T-helper 1 cell treated with Interleukin-12 subunit alpha and Interleukin-12 subunit beta and Interleukin-4 antibody, amounts not matched to agents 30 μg/mL and 1 μg/mL, for 36 hours (primary cell): Measurements from ENCODE around the gene MEPE.

Experiments
- H3K27ac Mint-ChIP-seq: one replicate; pipeline ENCODE4 v1.8.0; 2021; ENCODE audit warnings: mild to moderate bottlenecking, mixed read lengths
- H3K27me3 Mint-ChIP-seq: one replicate; pipeline ENCODE4 v1.8.0; 2021; ENCODE audit warnings: low read depth, mixed read lengths
- H3K36me3 Mint-ChIP-seq: one replicate; pipeline ENCODE4 v1.8.0; 2021; ENCODE audit warnings: low read depth, mixed read lengths
- H3K4me1 Mint-ChIP-seq: one replicate; pipeline ENCODE4 v1.8.0; 2021; ENCODE audit warnings: low read depth, mixed read lengths
- H3K4me3 Mint-ChIP-seq: one replicate; pipeline ENCODE4 v1.8.0; 2021; ENCODE audit warnings: mild to moderate bottlenecking, moderate library complexity, mixed read lengths
- H3K9me3 Mint-ChIP-seq: one replicate; pipeline ENCODE4 v1.8.0; 2021; ENCODE audit warnings: mixed read lengths

MEPE gene

DNA sequence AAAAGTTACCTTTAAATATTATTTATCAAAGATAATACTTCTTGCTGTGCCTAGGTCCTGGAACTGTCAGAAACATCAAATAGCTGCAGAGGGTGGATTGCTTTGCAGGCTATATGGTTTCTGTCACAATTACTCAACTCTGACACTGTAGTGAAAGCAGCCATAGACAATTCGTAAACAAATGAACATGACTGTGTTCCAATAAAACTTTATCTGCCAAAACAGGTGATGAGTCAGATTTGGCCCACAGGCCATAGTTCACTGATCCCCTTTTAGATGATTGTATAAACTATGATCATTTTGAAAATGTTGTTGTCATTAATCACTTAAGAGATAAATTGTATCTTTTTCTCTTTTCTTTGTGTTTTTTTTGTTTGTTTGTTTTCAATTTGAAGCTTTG, 8.4 kb upstream of the MEPE start:
- Mint-ChIP-seq H3K4me3 (no peak overlapping the region), H3K36me3 (no peaks in the 10 kb centered on the region), H3K9me3 (no peaks in the 10 kb centered on the region), H3K27me3 (no peaks in the 10 kb centered on the region), H3K4me1 (no peaks in the 10 kb centered on the region), H3K27ac (no peak overlapping the region)

GRCh38 chr4:87834401-87834800, 1.6 kb downstream of the MEPE start:
- Mint-ChIP-seq H3K4me1 (no peaks in the 10 kb centered on the region), H3K4me3 (no peak overlapping the region), H3K36me3 (no peaks in the 10 kb centered on the region), H3K9me3 (no peaks in the 10 kb centered on the region), H3K27ac (no peak overlapping the region), H3K27me3 (peaks cover 16% of the 10 kb centered on the region)

DNA sequence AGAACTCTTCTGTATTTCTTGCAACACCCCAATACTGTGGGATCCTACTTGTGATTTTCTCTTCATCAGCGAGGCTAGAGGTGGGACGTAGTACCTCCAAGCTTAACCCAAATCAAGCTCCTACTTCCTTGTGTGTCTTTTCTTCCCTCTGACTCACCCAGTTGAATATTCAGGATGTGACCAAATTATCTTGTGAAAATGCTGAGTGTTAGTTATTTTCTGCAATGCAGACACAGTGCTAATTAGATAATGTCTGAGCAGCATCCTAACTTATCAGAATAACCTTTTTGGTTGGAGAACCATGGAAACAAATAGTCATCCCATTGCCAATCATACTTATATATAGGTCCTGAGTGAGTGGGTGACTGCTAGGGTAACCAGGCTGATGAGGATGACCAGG, 2.4 kb downstream of the MEPE start:
- Mint-ChIP-seq H3K4me3 (no peak overlapping the region), H3K4me1 (no peaks in the 10 kb centered on the region), H3K27ac (no peak overlapping the region), H3K9me3 (no peaks in the 10 kb centered on the region), H3K27me3 (peaks cover 11% of the 10 kb centered on the region), H3K36me3 (no peaks in the 10 kb centered on the region)

- H3K27me3 Mint-ChIP-seq = peaks cover 9% of the 10 kb centered on the region
- H3K36me3 Mint-ChIP-seq = no peaks in the 10 kb centered on the region
These were observed 3.0 kb downstream of the MEPE start for GRCh38 chr4:87835743-87836142.

DNA sequence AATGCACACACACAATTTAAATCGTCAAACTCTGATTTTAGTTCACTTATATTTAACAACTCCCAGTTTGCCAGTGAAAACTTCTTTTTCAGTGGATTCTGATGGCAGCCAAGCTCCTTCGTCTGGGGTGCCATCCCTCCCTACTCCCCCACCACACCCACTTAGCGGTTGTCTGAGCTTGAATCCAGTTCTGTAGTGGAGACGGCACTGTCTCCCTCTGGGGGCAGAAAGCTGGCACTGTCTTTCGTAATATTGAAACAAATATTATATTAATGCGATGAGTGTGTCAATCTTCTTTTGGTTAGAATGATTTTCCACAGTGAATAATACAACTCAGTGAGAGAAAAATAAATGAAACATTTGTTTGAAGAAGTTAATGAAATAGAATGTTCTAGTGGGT, 5.4 kb downstream of the MEPE start:
- H3K9me3 Mint-ChIP-seq = no peaks in the 10 kb centered on the region
- H3K4me1 Mint-ChIP-seq = no peaks in the 10 kb centered on the region
- H3K36me3 Mint-ChIP-seq = no peaks in the 10 kb centered on the region
- H3K4me3 Mint-ChIP-seq = no peak overlapping the region
- H3K27me3 Mint-ChIP-seq = peaks cover 9% of the 10 kb centered on the region
- H3K27ac Mint-ChIP-seq = no peak overlapping the region

More at GRCh38 chr4:87835743-87836142, 3.0 kb downstream of the MEPE start:
- Mint-ChIP-seq H3K9me3 (no peaks in the 10 kb centered on the region), H3K27ac (no peak overlapping the region), H3K4me3 (no peak overlapping the region), H3K4me1 (no peaks in the 10 kb centered on the region)

DNA sequence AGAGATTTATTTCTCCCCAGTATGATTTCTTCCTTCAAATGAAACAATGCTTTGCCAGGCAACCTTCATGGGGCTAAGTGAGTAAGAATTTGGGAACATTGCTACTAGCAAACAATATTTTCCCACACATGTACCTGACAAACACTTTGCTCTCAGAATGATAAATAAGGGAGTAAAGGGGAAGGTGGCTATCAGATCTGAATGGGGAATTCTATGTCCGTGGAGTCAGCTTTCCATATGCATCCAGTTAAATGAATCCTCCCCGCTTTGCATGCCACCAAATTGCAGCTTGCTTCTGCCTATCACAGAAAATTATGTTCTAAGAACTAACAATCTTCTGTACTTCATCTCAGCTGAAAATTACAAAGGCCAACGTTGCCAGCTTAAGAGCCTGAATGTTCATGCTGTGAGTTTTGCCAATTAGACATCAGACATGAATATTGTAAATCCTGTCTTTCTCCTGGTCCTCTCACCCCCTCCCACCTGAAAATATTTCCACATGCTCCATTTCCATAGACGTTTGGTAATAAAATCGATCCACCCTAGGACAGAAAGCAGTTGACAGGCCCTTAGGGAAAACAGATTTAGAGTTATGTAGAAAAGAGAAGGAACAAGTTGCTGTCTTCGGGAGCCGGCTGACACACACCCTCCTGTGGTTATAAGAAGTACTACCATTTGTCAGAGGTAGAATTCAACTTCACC, 6.3 kb downstream of the MEPE start:
- no peak overlapping the region for H3K4me3 Mint-ChIP-seq
- no peak overlapping the region for H3K27ac Mint-ChIP-seq
- no peaks in the 10 kb centered on the region for H3K4me1 Mint-ChIP-seq
- no peaks in the 10 kb centered on the region for H3K36me3 Mint-ChIP-seq
- H3K27me3 Mint-ChIP-seq = peaks cover 14% of the 10 kb centered on the region
- no peaks in the 10 kb centered on the region for H3K9me3 Mint-ChIP-seq

DNA sequence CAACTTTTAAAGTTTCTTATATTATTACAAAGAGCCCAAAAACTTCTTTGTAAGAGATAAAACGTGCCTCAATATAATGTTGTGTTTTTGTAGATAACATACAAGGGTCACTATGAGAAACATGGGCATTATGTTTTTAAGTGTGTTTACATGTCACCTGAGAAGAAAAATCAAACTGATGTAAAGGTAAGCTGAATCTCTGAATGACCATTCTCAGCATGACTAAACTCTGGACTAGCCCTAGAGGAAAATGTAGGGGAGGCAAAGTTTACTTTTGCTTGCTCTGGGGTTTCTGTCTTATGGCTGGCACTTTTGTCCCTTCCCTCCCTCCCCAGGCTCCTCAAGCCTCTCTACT, 6.8 kb downstream of the MEPE start:
- no peak overlapping the region for H3K4me3 Mint-ChIP-seq
- no peaks in the 10 kb centered on the region for H3K4me1 Mint-ChIP-seq
- H3K9me3 Mint-ChIP-seq = no peaks in the 10 kb centered on the region
- no peak overlapping the region for H3K27ac Mint-ChIP-seq
- H3K27me3 Mint-ChIP-seq = peaks cover 18% of the 10 kb centered on the region
- no peaks in the 10 kb centered on the region for H3K36me3 Mint-ChIP-seq

GRCh38 chr4:87840149-87840548, 7.4 kb downstream of the MEPE start:
- Mint-ChIP-seq H3K4me1 (no peaks in the 10 kb centered on the region), H3K27ac (no peak overlapping the region), H3K36me3 (no peaks in the 10 kb centered on the region), H3K9me3 (no peaks in the 10 kb centered on the region), H3K27me3 (peaks cover 18% of the 10 kb centered on the region), H3K4me3 (no peak overlapping the region)

GRCh38 chr4:87843936-87844335, 11.2 kb downstream of the MEPE start:
- H3K4me3 Mint-ChIP-seq = no peak overlapping the region
- H3K9me3 Mint-ChIP-seq = no peaks in the 10 kb centered on the region

DNA sequence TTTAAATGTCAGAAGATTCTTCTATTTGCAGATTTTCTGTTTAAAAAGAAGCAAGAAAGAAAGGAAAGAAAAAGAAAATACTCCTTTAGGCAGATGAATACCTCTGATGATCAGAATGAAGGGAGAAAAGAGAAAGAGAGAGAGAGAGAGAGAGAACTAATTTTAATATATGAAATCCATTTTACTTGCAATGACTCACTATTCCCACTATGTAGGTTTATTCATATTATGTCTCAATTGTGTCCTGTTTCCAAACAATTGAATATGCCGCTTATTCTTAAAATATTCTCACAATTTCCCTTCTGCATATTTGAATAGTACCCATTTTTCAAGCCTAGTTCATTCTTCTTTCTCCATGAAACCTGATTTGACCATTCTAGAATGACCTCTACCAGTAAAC, 11.7 kb downstream of the MEPE start:
- peaks cover 30% of the 10 kb centered on the region for H3K27me3 Mint-ChIP-seq
- H3K4me1 Mint-ChIP-seq = peaks cover 6% of the 10 kb centered on the region
- no peak overlapping the region for H3K4me3 Mint-ChIP-seq

More at GRCh38 chr4:87843936-87844335, 11.2 kb downstream of the MEPE start:
- Mint-ChIP-seq H3K27ac (no peak overlapping the region), H3K4me1 (peaks cover 2% of the 10 kb centered on the region), H3K36me3 (no peaks in the 10 kb centered on the region), H3K27me3 (peaks cover 31% of the 10 kb centered on the region)

GRCh38 chr4:87846226-87846625, 13.5 kb downstream of the MEPE start:
- Mint-ChIP-seq H3K4me1 (peaks cover 11% of the 10 kb centered on the region), H3K4me3 (no peak overlapping the region), H3K9me3 (no peaks in the 10 kb centered on the region), H3K27me3 (peaks cover 30% of the 10 kb centered on the region), H3K36me3 (no peaks in the 10 kb centered on the region), H3K27ac (no peak overlapping the region)

More for the DNA sequence above, 11.7 kb downstream of the MEPE start:
- Mint-ChIP-seq H3K27ac (no peak overlapping the region), H3K36me3 (no peaks in the 10 kb centered on the region), H3K9me3 (no peaks in the 10 kb centered on the region)

GRCh38 chr4:87848622-87849351, 16.0 kb downstream of the MEPE start:
- Mint-ChIP-seq H3K27ac (no peak overlapping the region), H3K36me3 (no peaks in the 10 kb centered on the region), H3K9me3 (no peaks in the 10 kb centered on the region), H3K4me3 (no peak overlapping the region), H3K27me3 (peaks cover 33% of the 10 kb centered on the region), H3K4me1 (peaks cover 11% of the 10 kb centered on the region)

DNA sequence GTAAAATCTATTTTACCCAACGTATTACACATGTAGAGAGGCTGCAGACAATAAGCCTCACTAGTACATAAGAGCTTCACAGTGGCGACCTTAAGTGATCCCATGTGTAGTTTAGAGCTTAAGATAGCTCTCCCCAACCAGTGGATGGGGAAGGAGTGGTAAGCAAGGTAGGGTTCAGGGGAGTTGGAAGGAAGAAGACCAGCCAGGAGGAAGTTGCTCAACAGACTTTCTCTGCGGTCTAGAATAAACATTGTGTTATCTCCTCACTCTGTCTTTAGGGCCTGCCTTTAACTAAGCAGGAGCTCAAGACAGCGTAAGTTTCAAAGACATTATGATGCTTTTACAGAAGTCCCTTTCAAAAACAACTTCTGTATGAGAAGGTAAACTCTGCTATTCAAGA, 16.8 kb downstream of the MEPE start:
- Mint-ChIP-seq H3K4me3 (no peak overlapping the region), H3K27me3 (peaks cover 28% of the 10 kb centered on the region), H3K27ac (no peak overlapping the region), H3K9me3 (no peaks in the 10 kb centered on the region), H3K4me1 (peaks cover 11% of the 10 kb centered on the region), H3K36me3 (no peaks in the 10 kb centered on the region)

DNA sequence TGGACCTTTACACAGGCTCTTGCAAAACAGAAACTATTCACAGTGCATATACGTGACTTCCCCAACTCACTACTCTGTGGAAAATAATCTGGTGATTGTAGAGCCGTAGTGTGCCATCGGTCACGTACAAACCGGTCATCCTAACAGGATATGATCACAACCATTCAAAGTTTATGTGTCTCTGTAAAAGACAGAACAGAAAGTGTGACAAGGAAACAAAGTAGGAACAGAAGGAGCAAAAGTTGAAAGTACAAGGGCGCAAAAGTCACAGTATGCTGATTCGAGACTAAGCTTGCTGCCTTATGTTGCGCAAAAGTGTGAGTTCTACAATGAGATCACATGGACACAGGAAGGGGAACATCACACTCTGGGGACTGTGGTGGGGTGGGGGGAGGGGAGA, 18.6 kb downstream of the MEPE start:
- no peaks in the 10 kb centered on the region for H3K36me3 Mint-ChIP-seq
- H3K27ac Mint-ChIP-seq = no peak overlapping the region
- no peak overlapping the region for H3K4me3 Mint-ChIP-seq
- peaks cover 11% of the 10 kb centered on the region for H3K4me1 Mint-ChIP-seq
- H3K9me3 Mint-ChIP-seq = no peaks in the 10 kb centered on the region
- peaks cover 22% of the 10 kb centered on the region for H3K27me3 Mint-ChIP-seq

DNA sequence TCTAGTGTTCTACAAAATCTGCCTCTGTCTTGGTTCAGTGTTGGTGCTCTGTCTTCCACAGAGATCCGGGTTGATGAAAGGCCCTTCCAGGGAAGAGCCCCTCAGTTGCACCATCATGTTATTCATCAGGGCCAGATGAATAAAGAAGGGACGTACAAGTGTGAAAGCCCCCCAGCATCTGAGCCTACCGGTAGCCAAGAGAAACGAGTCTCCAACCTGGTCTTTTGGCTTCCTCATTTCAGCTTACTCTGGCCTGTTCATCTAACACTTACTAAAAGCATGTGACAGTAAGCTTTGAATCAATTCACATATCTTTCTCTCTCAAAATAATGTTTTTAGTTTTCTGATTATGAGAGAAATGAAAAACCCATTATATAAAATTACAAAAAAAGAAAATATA, 19.2 kb downstream of the MEPE start:
- H3K27me3 Mint-ChIP-seq = peaks cover 24% of the 10 kb centered on the region
- H3K4me1 Mint-ChIP-seq = peaks cover 11% of the 10 kb centered on the region
- no peaks in the 10 kb centered on the region for H3K36me3 Mint-ChIP-seq
- H3K27ac Mint-ChIP-seq = no peak overlapping the region
- no peak overlapping the region for H3K4me3 Mint-ChIP-seq
- no peaks in the 10 kb centered on the region for H3K9me3 Mint-ChIP-seq
